WERI-Rb-1 (cell line): Measurements from ENCODE around the gene ZFAND6.
A peak's percentile ranks its signal among the peaks of the same experiment; 100 is the strongest.

Experiments
- DNase-seq: peaks from one replicate; pipeline ENCODE4 v3.0.0-alpha.2; 2020
- H3K27ac ChIP-seq: fragments of 250-450 bp; sonication (Bioruptor Pico); 2 replicates; pipeline ENCODE4 v1.5.1; 2020; ENCODE audit warnings: mild to moderate bottlenecking, moderate library complexity
- H3K27me3 ChIP-seq: fragments of 250-450 bp; sonication (Bioruptor Pico); 2 replicates; pipeline ENCODE4 v1.5.1; 2021; ENCODE audit warnings: mild to moderate bottlenecking, low read depth, moderate library complexity; ENCODE audit not compliant: insufficient read depth, severe bottlenecking
- H3K36me3 ChIP-seq: fragments of 250-450 bp; sonication (Bioruptor Pico); 2 replicates; pipeline ENCODE4 v1.5.1; 2020; ENCODE audit warnings: mild to moderate bottlenecking, moderate library complexity
- H3K4me3 ChIP-seq: 2 replicates; pipeline ENCODE4 v1.5.1; 2011; ENCODE audit warnings: low read depth, mild to moderate bottlenecking, control low read depth, low read length
- H3K9me3 ChIP-seq: fragments of 250-450 bp; sonication (Bioruptor Pico); 2 replicates; pipeline ENCODE4 v1.5.1; 2021; ENCODE audit warnings: mild to moderate bottlenecking, moderate library complexity; ENCODE audit not compliant: severe bottlenecking
- CTCF ChIP-seq: IDR thresholded peaks from 2 replicates; pipeline ENCODE4 v1.5.1; 2011; ENCODE audit warnings: low read depth, mild to moderate bottlenecking, control low read depth, inconsistent platforms, low read length

ZFAND6 gene

GRCh38 chr15:80087104-80087503 lies 27.6 kb downstream of the ZFAND6 start:
- H3K27me3 ChIP-seq: no peaks in the 10 kb centered on the region
- TF ChIP-seq CTCF: no peak

GRCh38 chr15:80090041-80090440 lies 30.6 kb downstream of the ZFAND6 start:
- no peak for TF ChIP-seq CTCF
- Histone ChIP-seq H3K27ac (no peak overlapping the region), H3K36me3 (no peaks in the 10 kb centered on the region), H3K4me3 (no peak overlapping the region), H3K9me3 (no peaks in the 10 kb centered on the region), H3K27me3 (no peaks in the 10 kb centered on the region)
- DNase-seq: no peak

More at GRCh38 chr15:80087104-80087503, 27.6 kb downstream of the ZFAND6 start:
- no peak overlapping the region for H3K4me3 ChIP-seq
- no peak overlapping the region for H3K27ac ChIP-seq
- no peak for DNase-seq
- no peaks in the 10 kb centered on the region for H3K9me3 ChIP-seq
- H3K36me3 ChIP-seq: no peaks in the 10 kb centered on the region

GRCh38 chr15:80090879-80091503 lies 31.5 kb downstream of the ZFAND6 start:
- Histone ChIP-seq H3K9me3 (no peaks in the 10 kb centered on the region), H3K27me3 (no peaks in the 10 kb centered on the region), H3K4me3 (no peak overlapping the region), H3K36me3 (no peaks in the 10 kb centered on the region), H3K27ac (no peak overlapping the region)
- 0 out of 2 replicates have a peak, but pooled peaks have one; percentile 10 for TF ChIP-seq CTCF
- DNase-seq: no peak

GRCh38 chr15:80093854-80094418 lies 34.5 kb downstream of the ZFAND6 start:
- H3K27me3 ChIP-seq: no peaks in the 10 kb centered on the region
- no peak for TF ChIP-seq CTCF
- peak; percentile 15 for DNase-seq
- no peak overlapping the region for H3K27ac ChIP-seq
- H3K36me3 ChIP-seq: no peaks in the 10 kb centered on the region
- no peaks in the 10 kb centered on the region for H3K9me3 ChIP-seq
- H3K4me3 ChIP-seq: no peak overlapping the region

- no peaks in the 10 kb centered on the region for H3K36me3 ChIP-seq
- H3K27ac ChIP-seq: no peak overlapping the region
- no peaks in the 10 kb centered on the region for H3K27me3 ChIP-seq
- TF ChIP-seq CTCF: no peak
- DNase-seq: no peak
- H3K4me3 ChIP-seq: no peak overlapping the region
- H3K9me3 ChIP-seq: no peaks in the 10 kb centered on the region
These were observed 36.0 kb downstream of the ZFAND6 start for GRCh38 chr15:80095511-80095910.

- DNase-seq: no peak
- no peak overlapping the region for H3K27ac ChIP-seq
- no peaks in the 10 kb centered on the region for H3K9me3 ChIP-seq
- H3K27me3 ChIP-seq: no peaks in the 10 kb centered on the region
- no peak for TF ChIP-seq CTCF
- H3K4me3 ChIP-seq: no peak overlapping the region
- no peaks in the 10 kb centered on the region for H3K36me3 ChIP-seq
These were observed 36.5 kb downstream of the ZFAND6 start for GRCh38 chr15:80095969-80096368.
